SU-DHL-6 (cell line): ENCODE results near the gene LIME1.
A peak's percentile ranks its signal among the peaks of the same experiment; 100 is the strongest.
"Not testable (repeated sequence)": the region's sequence is repeated elsewhere in the genome, so short reads cannot be mapped to it uniquely, and the experiment has no call there.

ENCODE experiments used
- H2AFZ ChIP-seq: fragments of 200-600 bp; sonication (generic); 2 replicates; pipeline ENCODE4 v1.6.1; 2014; ENCODE audit warnings: low read depth, mild to moderate bottlenecking, moderate library complexity, mixed read lengths, antibody characterized with exemption, low read length; ENCODE audit not compliant: severe bottlenecking
- H3F3A ChIP-seq: fragments of 200-600 bp; shearing (Covaris generic); 2 replicates; pipeline ENCODE4 v1.6.0; 2016; ENCODE audit warnings: antibody characterized with exemption, mild to moderate bottlenecking; ENCODE audit not compliant: insufficient read depth
- H3K27ac ChIP-seq: fragments of 200-600 bp; sonication (generic); 2 replicates; pipeline ENCODE4 v1.5.1; 2016; ENCODE audit warnings: low read depth, mild to moderate bottlenecking, low read length, moderate library complexity, mixed read lengths
- H3K27me3 ChIP-seq: fragments of 200-600 bp; sonication (generic), shearing (Covaris generic); 2 replicates; pipeline ENCODE4 v1.6.0; 2014; ENCODE audit warnings: mild to moderate bottlenecking, low read length
- H3K36me3 ChIP-seq: fragments of 200-600 bp; sonication (generic); 2 replicates; pipeline ENCODE4 v1.6.1; 2014; ENCODE audit warnings: mild to moderate bottlenecking, low read length, mixed read lengths
- H3K4me2 ChIP-seq: fragments of 300-600, 200-600 bp; shearing (Covaris generic), sonication (generic); 2 replicates; pipeline ENCODE4 v1.6.0; 2014; ENCODE audit warnings: low read length, low read depth, mild to moderate bottlenecking; ENCODE audit not compliant: poor library complexity, severe bottlenecking
- H3K4me3 ChIP-seq: fragments of 200-600 bp; sonication (generic); 2 replicates; pipeline ENCODE4 v1.5.1; 2014; ENCODE audit warnings: antibody characterized with exemption, low read length, mild to moderate bottlenecking, mixed read lengths; ENCODE audit not compliant: insufficient read depth, poor library complexity, severe bottlenecking
- H3K79me2 ChIP-seq: fragments of 200-600 bp; sonication (generic); 2 replicates; pipeline ENCODE4 v1.6.1; 2014; ENCODE audit warnings: mild to moderate bottlenecking, low read length, moderate library complexity; ENCODE audit not compliant: insufficient read depth
- H3K9ac ChIP-seq: fragments of 200-600 bp; sonication (generic); 2 replicates; pipeline ENCODE4 v1.7.0; 2014; ENCODE audit warnings: mild to moderate bottlenecking, low read length
- H3K9me2 ChIP-seq: fragments of 200-600 bp; sonication (generic); replicated peaks from 2 replicates; pipeline ENCODE4 v1.6.1; 2014; ENCODE audit warnings: low read length; ENCODE audit not compliant: insufficient read depth
- H3K9me3 ChIP-seq: fragments of 200-600 bp; sonication (generic); 2 replicates; pipeline ENCODE4 v1.6.1; 2014; ENCODE audit warnings: low read length, mixed read lengths; ENCODE audit not compliant: insufficient read depth
- H4K20me1 ChIP-seq: fragments of 200-600 bp; sonication (generic); 2 replicates; pipeline ENCODE4 v1.6.1; 2014; ENCODE audit warnings: low read depth, mild to moderate bottlenecking, antibody characterized with exemption, low read length, moderate library complexity, mixed read lengths
- CTCF ChIP-seq: fragments of 200-600 bp; sonication (generic); IDR thresholded peaks from one replicate; pipeline ENCODE4 v1.5.1; 2017; ENCODE audit warnings: antibody characterized with exemption, mild to moderate bottlenecking, low read length, moderate library complexity; ENCODE audit not compliant: insufficient read depth, poor library complexity, severe bottlenecking
- EZH2phosphoT487 ChIP-seq: fragments of 200-600 bp; sonication (generic), shearing (Covaris generic); conservative IDR thresholded peaks from 2 replicates; pipeline ENCODE4 v1.6.1; 2018; ENCODE audit warnings: mild to moderate bottlenecking, antibody characterized with exemption, low read length, moderate library complexity, mixed read lengths

LIME1 gene

DNA sequence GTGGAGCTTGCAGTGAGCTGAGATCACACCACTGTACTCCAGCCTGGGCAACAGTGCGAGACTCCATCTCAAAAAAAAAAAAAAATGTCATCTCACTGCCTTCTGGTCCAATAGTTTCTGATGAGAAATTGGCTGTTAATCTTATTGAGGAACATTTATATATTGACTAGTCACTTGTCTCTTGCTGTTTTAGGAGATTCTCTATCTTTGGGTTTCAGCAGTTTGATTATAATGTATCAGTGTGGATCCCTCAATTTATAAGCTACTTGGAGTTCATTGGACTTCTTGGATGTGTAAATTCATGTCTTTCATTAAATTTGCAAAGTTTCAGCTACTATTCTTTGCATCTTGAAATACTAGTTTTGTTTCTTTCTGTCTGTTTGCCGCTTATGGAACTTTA, 17.5 kb upstream of the LIME1 start:
- no peaks in the 10 kb centered on the region for H4K20me1 ChIP-seq
- TF ChIP-seq EZH2phosphoT487 (no peak), CTCF (no peak)

GRCh38 chr20:63722967-63723622, 13.4 kb upstream of the LIME1 start:
- H3K4me3 ChIP-seq, H4K20me1 ChIP-seq, H3K4me2 ChIP-seq, H3K9me2 ChIP-seq, H3K9ac ChIP-seq, H3K27me3 ChIP-seq, H3K27ac ChIP-seq, H3K9me3 ChIP-seq, H2AFZ ChIP-seq: not testable (repeated sequence)
- peaks cover 30% of the 10 kb centered on the region for H3K79me2 ChIP-seq
- H3K36me3 ChIP-seq = peaks cover 17% of the 10 kb centered on the region
- H3F3A ChIP-seq = peaks cover 18% of the 10 kb centered on the region

More for the DNA sequence above, 17.5 kb upstream of the LIME1 start:
- Histone ChIP-seq H3K9me3 (no peaks in the 10 kb centered on the region), H3K27me3 (no peaks in the 10 kb centered on the region), H2AFZ (no peak overlapping the region), H3K9ac (no peak overlapping the region), H3K79me2 (peaks cover 50% of the 10 kb centered on the region), H3F3A (0 out of 2 replicates have a peak, but pooled peaks cover 3% of the 10 kb centered on the region), H3K9me2 (no peaks in the 10 kb centered on the region), H3K27ac (no peak overlapping the region), H3K4me2 (no peak overlapping the region), H3K36me3 (peaks cover 11% of the 10 kb centered on the region; the same call in 1 of the 2 replicates), H3K4me3 (no peak overlapping the region)

DNA sequence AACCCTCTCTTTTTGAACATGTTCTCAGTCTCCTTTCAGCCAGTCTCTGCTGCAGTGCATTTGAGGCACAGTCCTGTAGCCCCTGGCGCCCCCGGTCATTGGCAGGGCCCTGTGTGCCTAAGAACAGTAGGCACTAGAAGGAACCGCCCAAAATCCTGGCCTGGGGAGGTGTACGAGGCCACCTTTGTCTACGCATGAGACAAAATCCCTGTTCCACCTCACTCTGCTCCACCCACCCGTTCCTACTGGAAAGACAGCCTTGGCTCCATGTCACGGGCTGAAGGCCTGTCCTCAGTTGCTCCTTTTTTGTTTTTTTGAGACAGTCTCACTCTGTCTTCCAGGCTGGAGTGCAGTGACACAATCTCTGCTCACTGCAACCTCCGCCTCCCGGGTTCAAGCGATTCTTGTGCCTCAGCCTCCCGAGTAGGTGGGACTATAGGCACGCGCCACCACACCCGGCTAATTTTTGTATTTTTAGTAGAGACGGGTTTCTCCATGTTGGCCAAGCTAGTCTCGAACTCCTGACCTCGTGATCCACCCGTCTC, 6.2 kb upstream of the LIME1 start:
- Histone ChIP-seq H3K9ac (peak overlapping the region; percentile 35), H3K27ac (peak overlapping the region; percentile 98), H3F3A (peaks cover 53% of the 10 kb centered on the region), H3K4me2 (peak overlapping the region; percentile 55), H3K79me2 (peaks cover 16% of the 10 kb centered on the region)
- H4K20me1 ChIP-seq, H3K27me3 ChIP-seq, H3K36me3 ChIP-seq, H3K9me3 ChIP-seq, H3K9me2 ChIP-seq, H3K4me3 ChIP-seq, H2AFZ ChIP-seq: not testable (repeated sequence)

DNA sequence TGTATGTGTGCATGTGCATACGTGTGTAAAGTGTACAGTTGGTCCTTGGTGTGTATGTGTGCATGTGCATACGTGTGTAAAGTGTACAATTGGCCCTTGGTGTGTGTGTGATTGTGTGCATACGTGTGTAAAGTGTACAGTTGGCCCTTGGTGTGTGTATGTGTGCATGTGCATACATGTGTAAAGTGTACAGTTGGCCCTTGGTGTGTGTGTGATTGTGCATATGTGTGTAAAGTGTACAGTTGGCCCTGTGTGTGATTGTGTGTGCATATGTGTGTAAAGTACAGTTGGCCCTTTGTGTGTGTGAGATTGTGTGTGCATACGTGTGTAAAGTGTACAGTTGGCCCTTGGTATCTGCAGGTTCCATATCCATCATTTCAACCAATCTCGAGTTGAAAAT, 5.1 kb upstream of the LIME1 start:
- Histone ChIP-seq H3K36me3 (peaks cover 2% of the 10 kb centered on the region), H3K9ac (peak overlapping the region; percentile 42), H3K27me3 (no peaks in the 10 kb centered on the region), H3K79me2 (peaks cover 10% of the 10 kb centered on the region; the same call in 1 of the 2 replicates), H4K20me1 (no peaks in the 10 kb centered on the region), H3K27ac (peak overlapping the region; percentile 98), H3K9me2 (no peaks in the 10 kb centered on the region), H3F3A (peaks cover 59% of the 10 kb centered on the region), H3K4me2 (peak overlapping the region; percentile 55), H3K9me3 (no peaks in the 10 kb centered on the region), H3K4me3 (no peak overlapping the region), H2AFZ (no peak overlapping the region)
- TF ChIP-seq EZH2phosphoT487 (no peak), CTCF (no peak)
